Liver (tissue), 9 donors: ENCODE measurements around the gene CDH4. TPM values are rescaled to one million over a fixed set of nuclear protein-coding genes. Genes with fewer than 3 reads are reported as not detected.

Experiments used
- DNase-seq: peaks from one replicate; pipeline ENCODE4 v3.0.0-alpha.2; 2017; ENCODE audit warnings: low spot score
- H3K27ac ChIP-seq, 2 donors: one replicate each; pipeline ENCODE4 v1.7.0; 2013; ENCODE audit warnings: inconsistent platforms in 2 of 2, low read length in 2 of 2, control low read depth in 1 of 2, low read depth in 1 of 2, mild to moderate bottlenecking in 1 of 2
- H3K27me3 ChIP-seq, 4 donors: one replicate each; pipeline versions ENCODE4 v1.6.1 to v1.7.0; 2013; ENCODE audit warnings: low read length in 3 of 4, inconsistent platforms in 1 of 4, mild to moderate bottlenecking in 1 of 4, moderate library complexity in 1 of 4; ENCODE audit not compliant: control insufficient read depth in 4 of 4, insufficient read depth in 4 of 4
- H3K36me3 ChIP-seq, 4 donors: one replicate each; pipeline versions ENCODE4 v1.6.1 to v1.7.0; 2013; ENCODE audit warnings: low read length in 3 of 4, mild to moderate bottlenecking in 3 of 4, low read depth in 1 of 4, moderate library complexity in 1 of 4; ENCODE audit not compliant: control insufficient read depth in 4 of 4, insufficient read depth in 3 of 4
- H3K4me1 ChIP-seq, 4 donors: one replicate each; pipeline versions ENCODE4 v1.6.1 to v1.7.0; 2013; ENCODE audit warnings: low read length in 3 of 4, mild to moderate bottlenecking in 3 of 4, moderate library complexity in 1 of 4; ENCODE audit not compliant: control insufficient read depth in 4 of 4, insufficient read depth in 4 of 4
- H3K4me3 ChIP-seq, 3 donors: one replicate each; pipeline versions ENCODE4 v1.6.1 to v1.7.0; 2013; ENCODE audit warnings: low read length in 3 of 3, control low read depth in 1 of 3, low read depth in 1 of 3, mild to moderate bottlenecking in 1 of 3
- H3K9ac ChIP-seq, 2 donors: one replicate each; pipeline ENCODE4 v1.7.0; 2013; ENCODE audit warnings: low read length in 2 of 2, mild to moderate bottlenecking in 2 of 2, moderate library complexity in 2 of 2, control low read depth in 1 of 2, low read depth in 1 of 2
- H3K9me3 ChIP-seq, 4 donors: one replicate each; pipeline versions ENCODE4 v1.6.1 to v1.7.0; 2013; ENCODE audit warnings: low read length in 3 of 4; ENCODE audit not compliant: control insufficient read depth in 4 of 4
- EGR1 ChIP-seq, 2 donors: IDR thresholded peaks; 2 replicates each; pipeline ENCODE4 v1.6.1; 2016 to 2018; ENCODE audit warnings: antibody characterized with exemption in 2 of 2, low read depth in 2 of 2
- GABPA ChIP-seq, 2 donors: IDR thresholded peaks in 1 of 2; conservative IDR thresholded peaks in 1 of 2; 2 replicates each; pipeline ENCODE4 v1.6.1; 2016; ENCODE audit warnings: antibody characterized with exemption in 2 of 2, mild to moderate bottlenecking in 1 of 2, moderate library complexity in 1 of 2
- HNF4A ChIP-seq, 2 donors: conservative IDR thresholded peaks; 2 replicates each; pipeline ENCODE4 v1.6.1; 2016; ENCODE audit warnings: antibody characterized with exemption in 2 of 2, mild to moderate bottlenecking in 2 of 2
- HNF4G ChIP-seq: IDR thresholded peaks from 2 replicates; pipeline ENCODE4 v1.6.1; 2016; ENCODE audit warnings: antibody characterized with exemption
- JUND ChIP-seq, 2 donors: IDR thresholded peaks; 2 replicates each; pipeline ENCODE4 v1.6.1; 2016; ENCODE audit warnings: antibody characterized with exemption in 2 of 2
- MAX ChIP-seq: IDR thresholded peaks from 2 replicates; pipeline ENCODE4 v1.6.1; 2016; ENCODE audit warnings: antibody characterized with exemption
- REST ChIP-seq: IDR thresholded peaks from 2 replicates; pipeline ENCODE4 v1.6.1; 2016; ENCODE audit warnings: antibody characterized with exemption, mild to moderate bottlenecking
- RXRA ChIP-seq, 2 donors: IDR thresholded peaks; 2 replicates each; pipeline ENCODE4 v1.6.1; 2017 to 2018; ENCODE audit warnings: antibody characterized with exemption in 2 of 2, mild to moderate bottlenecking in 1 of 2
- SP1 ChIP-seq: IDR thresholded peaks from 2 replicates; pipeline ENCODE4 v1.6.1; 2018; ENCODE audit warnings: antibody characterized with exemption, mild to moderate bottlenecking
- TAF1 ChIP-seq: conservative IDR thresholded peaks from 2 replicates; pipeline ENCODE4 v1.6.1; 2016; ENCODE audit warnings: antibody characterized with exemption, mild to moderate bottlenecking
- ZBTB33 ChIP-seq: IDR thresholded peaks from 2 replicates; pipeline ENCODE4 v1.6.1; 2016; ENCODE audit warnings: antibody characterized with exemption
- WGBS: extraction: QIAGEN DNeasy Blood & Tissue Kit; methylation state at CpG from one replicate; pipeline ENCODE4 v1.1.7; 2013; 5-methylcytosine and 5-hydroxymethylcytosine counted together
- polyA plus RNA-seq, 2 donors: library from polyadenylated mRNA; stranded (reverse) in 1 of 2; unstranded in 1 of 2; fragments of 200-250 nt in 1 of 2; fragments of >200 nt in 1 of 2; fragmentation: Nextera tagmentation in 1 of 2; extraction: Ambion mirVana in 1 of 2; gene quantifications; one replicate each; pipeline versions ENCODE4 v1.2.1 to v1.2.3, GENCODE V29; 2013 to 2015
- total RNA-seq, 2 donors: library from RNA; depleted of rRNA; stranded (reverse); fragments of >200 nt; gene quantifications; one replicate each; pipeline ENCODE4 v1.2.3, GENCODE V29; 2014
- donor health status: healthy.
- donor health status: healthy.
- donor health status: healthy.
- donor health status: healthy.
- donor health status: healthy.

CDH4 gene
- total and polyA plus RNA-seq, 4 donors, result 0.03 to 0.25 (median 0.19) TPM; not detected in 1

DNA sequence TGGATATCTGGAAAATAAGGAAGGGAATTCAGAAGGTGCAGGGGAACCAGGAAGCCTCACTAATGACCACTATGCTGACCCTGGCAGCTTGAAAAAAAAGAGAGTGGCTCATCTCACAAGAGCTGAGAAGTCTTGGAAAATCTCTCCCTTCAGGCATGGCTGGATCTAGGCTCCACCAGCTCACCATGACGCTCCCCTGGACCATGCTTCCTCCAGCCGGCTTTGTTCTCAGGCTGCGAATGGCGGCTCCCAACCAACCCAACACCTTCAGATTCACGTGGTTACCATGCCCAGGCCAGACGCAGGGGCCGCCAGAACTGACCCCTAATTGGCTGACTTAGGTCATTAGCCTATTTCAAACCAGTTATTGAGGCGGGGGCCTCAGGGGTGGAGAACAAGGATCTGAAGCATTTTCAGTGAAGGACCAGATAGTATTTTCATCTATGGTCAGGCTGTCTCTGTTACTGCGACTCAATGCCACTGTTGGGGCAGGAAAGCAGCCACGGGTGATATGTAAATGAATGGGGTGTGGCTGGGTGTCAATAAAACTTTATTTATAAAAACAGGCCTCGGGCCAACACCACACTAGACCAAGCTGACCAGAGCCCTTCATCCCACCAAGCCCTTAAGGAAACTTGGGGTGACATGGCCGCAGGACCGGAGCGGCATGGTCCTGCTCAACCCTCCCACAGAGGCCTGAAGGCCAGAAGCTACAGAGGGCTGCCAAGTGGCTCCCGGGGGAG is 653.9 kb downstream of the CDH4 start:
- no peak for DNase-seq
- Histone ChIP-seq H3K9me3 (peaks cover 0 to 5% (median 4%) of the 10 kb centered on the region in 4 donors), H3K4me1 (no peaks in the 10 kb centered on the region), H3K27ac (no peak overlapping the region), H3K36me3 (no peaks in the 10 kb centered on the region), H3K27me3 (no peaks in the 10 kb centered on the region), H3K9ac (no peak overlapping the region), H3K4me3 (no peak overlapping the region)
- 90% methylated on average over 15 of the region's 15 CpGs for WGBS
- TF ChIP-seq GABPA (IDR thresholded peaks at IDR 0.05 in 1 of 2, conservative IDR thresholded peaks at IDR 0.05 in 1 of 2) (no peak), RXRA (IDR thresholded peaks at IDR 0.05) (no peak), TAF1 (no peak)

DNA sequence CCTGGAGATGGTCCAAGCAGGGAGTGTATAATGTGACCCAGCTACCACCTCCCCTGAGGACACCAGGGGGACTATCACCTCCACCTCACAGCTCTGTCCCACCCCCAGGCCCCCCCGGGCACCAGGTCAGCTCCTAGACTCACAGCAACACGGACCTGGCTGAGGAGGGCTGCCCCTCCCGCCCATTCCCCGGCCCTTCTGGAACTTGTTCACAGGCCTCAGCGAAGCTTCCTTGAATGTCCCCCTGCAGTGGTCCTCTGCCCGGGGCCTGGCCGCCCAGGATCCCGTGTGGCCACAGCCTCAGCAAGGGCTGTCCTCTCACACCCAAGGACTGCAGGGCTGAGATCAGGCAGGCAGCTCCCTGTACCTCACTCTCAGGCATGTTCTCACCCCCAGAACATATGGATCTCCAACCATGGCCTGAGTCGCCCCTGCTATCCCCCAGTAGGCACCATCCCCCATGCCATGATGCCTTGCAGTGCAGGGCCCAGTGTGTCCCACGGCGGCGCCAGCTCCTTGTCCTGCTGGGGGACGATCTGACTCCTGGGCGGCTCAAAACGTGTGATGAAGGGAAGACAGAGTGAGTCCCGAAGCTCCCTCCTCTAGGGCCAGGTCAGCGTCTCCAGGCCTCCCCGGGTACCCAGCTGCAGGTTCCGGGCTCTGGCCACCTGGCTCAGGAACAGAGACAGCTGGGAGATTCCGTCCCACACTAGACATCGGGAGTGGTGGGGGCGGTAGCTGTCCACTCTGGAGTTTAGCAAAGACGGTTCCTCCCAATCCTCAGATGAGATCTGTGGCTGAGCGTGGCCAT is 655.2 kb downstream of the CDH4 start:
- DNase-seq, result no peak
- Histone ChIP-seq H3K36me3 (no peaks in the 10 kb centered on the region), H3K4me3 (no peak overlapping the region), H3K4me1 (no peaks in the 10 kb centered on the region), H3K27ac (no peak overlapping the region), H3K27me3 (no peaks in the 10 kb centered on the region), H3K9ac (no peak overlapping the region), H3K9me3 (peaks cover 0 to 5% (median 4%) of the 10 kb centered on the region in 4 donors)
- TF ChIP-seq JUND (IDR thresholded peaks at IDR 0.05), result no peak
- TF ChIP-seq ZBTB33, result no peak
- no peak for TF ChIP-seq REST
- no peak for TF ChIP-seq MAX
- no peak for TF ChIP-seq SP1
- no peak for TF ChIP-seq EGR1 (IDR thresholded peaks at IDR 0.05; ENCODE audit: low read depth in 2 of 2)
- no peak for TF ChIP-seq HNF4G
- no peak for TF ChIP-seq HNF4A (conservative IDR thresholded peaks at IDR 0.05)
- TF ChIP-seq TAF1, result no peak
- 87% methylated on average over 24 of the region's 24 CpGs for WGBS
